Ureter (tissue), 1 donor: Measurements from ENCODE around the gene FYN. TPM values are rescaled to one million over a fixed set of nuclear protein-coding genes. Genes with fewer than 3 reads are reported as not detected.

Experiments used
- DNase-seq: peaks from one replicate; pipeline ENCODE4 v3.0.0-alpha.2; 2020; ENCODE audit warnings: low spot score
- total RNA-seq: library from RNA; stranded (reverse); gene quantifications from one replicate; pipeline ENCODE4 v1.2.4, GENCODE V29; 2023
- donor health status: DM: yes; HTN: yes; CAD: no.

FYN gene
- total RNA-seq, 1 donor from 2014 or later = 62.6 TPM

DNA sequence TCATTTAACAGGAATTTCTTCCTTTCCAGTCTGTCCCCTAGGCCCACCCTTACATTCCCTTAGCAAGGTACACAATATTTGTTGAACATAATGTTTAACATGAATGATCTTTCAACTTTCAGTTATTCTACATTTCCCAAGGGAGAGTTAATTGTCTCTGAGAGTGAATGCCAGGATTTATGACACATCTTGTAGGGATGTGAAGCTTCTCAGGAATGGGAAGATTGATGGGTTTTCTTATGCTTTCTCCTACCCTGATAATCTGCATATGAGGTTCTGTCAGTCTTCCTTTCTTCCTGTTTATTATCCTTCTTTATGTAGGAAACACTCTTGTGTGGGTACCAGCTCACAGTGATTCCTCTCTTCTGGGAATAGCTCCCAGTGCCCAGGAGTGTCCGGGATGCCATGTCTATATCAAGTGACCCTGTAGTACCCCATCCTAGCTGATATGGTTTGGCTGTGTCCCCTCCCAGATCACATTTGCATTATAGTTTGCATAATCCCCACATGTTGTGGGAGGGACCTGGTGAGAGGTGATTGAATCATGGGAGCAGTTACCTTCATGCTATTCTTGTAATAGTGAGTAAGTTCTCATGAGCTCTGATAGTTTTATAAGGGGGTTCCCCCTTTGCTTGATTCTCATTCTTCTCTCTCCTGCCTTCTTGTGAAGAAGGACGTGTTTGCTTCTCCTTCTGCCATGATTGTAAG is 7.1 kb upstream of the FYN start:
- DNase-seq = no peak

- no peak for DNase-seq
Measured at GRCh38 chr6:111875741-111876140, 2.5 kb upstream of the FYN start.

DNA sequence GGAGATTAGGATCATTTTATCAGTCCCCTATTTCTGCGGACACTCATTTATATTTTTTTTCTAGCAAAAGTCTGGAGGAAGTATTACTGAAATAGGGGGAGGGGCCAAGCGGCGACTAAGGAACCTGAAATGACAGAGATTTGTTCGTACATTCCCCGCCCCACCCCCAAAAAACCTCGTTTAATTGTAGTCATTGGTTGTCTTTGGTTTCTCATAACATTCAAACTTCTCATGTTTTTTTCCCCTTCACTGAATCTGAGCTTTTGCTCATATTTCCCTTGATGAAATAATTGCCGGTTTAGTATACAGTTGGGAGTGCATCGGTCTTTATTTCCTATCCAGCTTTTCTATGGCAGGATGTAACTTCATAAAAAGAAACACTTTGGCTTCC is 768 bp upstream of the FYN start:
- no peak for DNase-seq

GRCh38 chr6:111872401-111873177 is 663 bp downstream of the FYN start:
- DNase-seq = peak; percentile 50

DNA sequence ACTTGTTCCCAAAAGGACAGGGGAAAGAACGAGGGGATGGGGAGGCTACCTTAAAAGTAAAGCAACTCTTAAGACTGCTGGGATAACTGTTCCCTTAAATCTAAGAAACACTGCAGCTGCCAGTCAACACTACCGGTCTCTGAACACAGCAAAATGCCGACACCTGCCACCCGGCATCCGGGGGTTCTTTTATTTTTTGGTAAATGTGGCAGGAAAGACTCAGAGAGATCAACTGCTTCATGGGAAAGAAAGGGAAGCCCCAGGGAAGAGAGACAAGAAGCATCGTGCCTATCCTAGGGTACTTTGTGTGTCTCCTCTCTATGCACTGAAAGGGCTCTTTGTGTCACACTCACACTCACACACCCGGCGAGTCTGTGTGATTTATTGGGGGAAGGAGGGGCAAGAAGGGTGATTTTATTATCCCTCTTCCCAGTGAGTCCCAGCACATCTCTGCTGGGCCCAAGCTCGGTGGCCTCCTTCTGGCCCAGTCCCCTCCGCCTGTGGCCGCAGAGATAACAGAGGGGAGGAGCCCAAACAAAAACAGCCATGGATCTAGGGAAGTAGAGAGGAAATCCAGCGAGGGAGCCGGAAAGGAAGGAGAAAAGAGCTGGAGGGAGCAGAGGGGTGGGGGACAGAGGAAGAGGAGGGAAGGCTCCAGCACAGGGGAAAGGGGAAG is 1.4 kb downstream of the FYN start:
- no peak for DNase-seq

- DNase-seq = no peak
Measured at GRCh38 chr6:111871207-111871606, 2.0 kb downstream of the FYN start.

DNA sequence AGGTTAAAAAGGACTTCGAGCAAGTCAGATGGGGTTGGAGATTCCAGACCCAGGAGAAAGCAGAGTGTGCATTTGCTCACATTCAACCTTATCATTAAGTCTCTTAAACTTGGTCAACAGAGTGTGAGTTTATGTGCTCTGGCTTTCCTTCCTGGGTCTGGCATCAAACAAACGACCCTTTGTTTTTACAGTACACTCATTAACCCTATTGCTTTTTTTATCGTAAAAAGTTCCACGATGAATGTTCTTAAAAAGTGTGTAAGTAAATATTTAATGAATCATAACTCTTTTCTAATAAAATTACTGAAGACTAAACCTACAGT is 2.5 kb downstream of the FYN start:
- no peak for DNase-seq

DNA sequence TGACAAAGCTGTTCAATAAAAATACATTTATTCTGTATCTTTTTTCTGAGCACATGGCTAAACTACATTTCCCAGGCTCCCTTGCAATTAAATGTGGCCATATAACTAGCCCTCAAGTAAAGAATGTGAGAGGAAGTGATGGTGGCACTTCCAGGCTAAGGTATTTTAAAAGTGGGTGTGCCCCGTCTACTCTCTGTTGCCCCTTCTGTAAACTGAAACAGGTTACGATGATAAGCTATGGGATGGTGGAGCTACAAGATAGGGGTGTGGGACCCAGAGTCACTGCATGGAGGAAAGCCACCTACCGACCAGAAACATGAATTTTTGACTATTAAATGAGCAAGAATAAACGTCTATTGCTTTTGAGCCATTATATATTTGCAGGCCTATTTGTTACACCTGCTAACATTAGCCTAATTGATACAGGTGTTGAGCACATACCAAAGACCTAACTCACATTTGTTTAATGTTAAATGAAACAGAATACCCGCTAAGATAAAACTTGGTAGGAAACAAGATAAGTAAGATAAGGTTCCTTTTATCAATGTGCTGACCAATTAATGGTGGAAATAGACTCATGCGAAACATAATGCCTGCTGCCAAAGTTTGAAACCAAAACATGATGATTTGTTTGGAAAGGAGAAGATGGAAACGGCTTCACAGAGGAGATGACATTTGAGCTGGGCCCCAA is 3.1 kb downstream of the FYN start:
- no peak for DNase-seq

- DNase-seq = no peak
Measured at GRCh38 chr6:111866857-111867256, 6.4 kb downstream of the FYN start.

GRCh38 chr6:111865909-111866546 is 7.2 kb downstream of the FYN start:
- no peak for DNase-seq

- no peak for DNase-seq
Measured at GRCh38 chr6:111865049-111865585, 8.1 kb downstream of the FYN start.

- no peak for DNase-seq
Measured at GRCh38 chr6:111864138-111865048, 8.9 kb downstream of the FYN start.

GRCh38 chr6:111862741-111863140 is 10.5 kb downstream of the FYN start:
- DNase-seq = no peak

GRCh38 chr6:111862314-111862713 is 10.9 kb downstream of the FYN start:
- DNase-seq = no peak

- no peak for DNase-seq
Measured at GRCh38 chr6:111861431-111861885, 11.8 kb downstream of the FYN start.

GRCh38 chr6:111858347-111858746 is 14.9 kb downstream of the FYN start:
- DNase-seq = no peak

- DNase-seq = no peak
Measured at GRCh38 chr6:111857674-111858337, 15.4 kb downstream of the FYN start.

- no peak for DNase-seq
Measured at GRCh38 chr6:111855753-111856152, 17.5 kb downstream of the FYN start.

GRCh38 chr6:111854683-111855082 is 18.6 kb downstream of the FYN start:
- no peak for DNase-seq

GRCh38 chr6:111852725-111853124 is 20.5 kb downstream of the FYN start:
- DNase-seq = no peak
